ENCODE measurements around the gene TBC1D22A.

The TBC1D22A gene

GRCh38 chr22:47011859-47012258, 249.4 kb downstream of the TBC1D22A start:
- Histone ChIP-seq H3K36me3 (peaks cover 8 to 17% (median 10%) of the 10 kb centered on the region in 3 donors), H3K4me3 (no peak overlapping the region), H3K9me3 (no peaks in the 10 kb centered on the region), H3K27ac (no peak overlapping the region), H3K27me3 (no peaks in the 10 kb centered on the region), H3K4me1 (no peaks in the 10 kb centered on the region)
- intact Hi-C loops (cut with DNase I; ENCODE audit: low total_unique reads) = no loop called here
- TF ChIP-seq, protein P1, sequence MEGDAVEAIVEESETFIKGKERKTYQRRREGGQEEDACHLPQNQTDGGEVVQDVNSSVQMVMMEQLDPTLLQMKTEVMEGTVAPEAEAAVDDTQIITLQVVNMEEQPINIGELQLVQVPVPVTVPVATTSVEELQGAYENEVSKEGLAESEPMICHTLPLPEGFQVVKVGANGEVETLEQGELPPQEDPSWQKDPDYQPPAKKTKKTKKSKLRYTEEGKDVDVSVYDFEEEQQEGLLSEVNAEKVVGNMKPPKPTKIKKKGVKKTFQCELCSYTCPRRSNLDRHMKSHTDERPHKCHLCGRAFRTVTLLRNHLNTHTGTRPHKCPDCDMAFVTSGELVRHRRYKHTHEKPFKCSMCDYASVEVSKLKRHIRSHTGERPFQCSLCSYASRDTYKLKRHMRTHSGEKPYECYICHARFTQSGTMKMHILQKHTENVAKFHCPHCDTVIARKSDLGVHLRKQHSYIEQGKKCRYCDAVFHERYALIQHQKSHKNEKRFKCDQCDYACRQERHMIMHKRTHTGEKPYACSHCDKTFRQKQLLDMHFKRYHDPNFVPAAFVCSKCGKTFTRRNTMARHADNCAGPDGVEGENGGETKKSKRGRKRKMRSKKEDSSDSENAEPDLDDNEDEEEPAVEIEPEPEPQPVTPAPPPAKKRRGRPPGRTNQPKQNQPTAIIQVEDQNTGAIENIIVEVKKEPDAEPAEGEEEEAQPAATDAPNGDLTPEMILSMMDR (IDR thresholded peaks at IDR 0.05) = no peak
- DNase-seq = no peak

DNA sequence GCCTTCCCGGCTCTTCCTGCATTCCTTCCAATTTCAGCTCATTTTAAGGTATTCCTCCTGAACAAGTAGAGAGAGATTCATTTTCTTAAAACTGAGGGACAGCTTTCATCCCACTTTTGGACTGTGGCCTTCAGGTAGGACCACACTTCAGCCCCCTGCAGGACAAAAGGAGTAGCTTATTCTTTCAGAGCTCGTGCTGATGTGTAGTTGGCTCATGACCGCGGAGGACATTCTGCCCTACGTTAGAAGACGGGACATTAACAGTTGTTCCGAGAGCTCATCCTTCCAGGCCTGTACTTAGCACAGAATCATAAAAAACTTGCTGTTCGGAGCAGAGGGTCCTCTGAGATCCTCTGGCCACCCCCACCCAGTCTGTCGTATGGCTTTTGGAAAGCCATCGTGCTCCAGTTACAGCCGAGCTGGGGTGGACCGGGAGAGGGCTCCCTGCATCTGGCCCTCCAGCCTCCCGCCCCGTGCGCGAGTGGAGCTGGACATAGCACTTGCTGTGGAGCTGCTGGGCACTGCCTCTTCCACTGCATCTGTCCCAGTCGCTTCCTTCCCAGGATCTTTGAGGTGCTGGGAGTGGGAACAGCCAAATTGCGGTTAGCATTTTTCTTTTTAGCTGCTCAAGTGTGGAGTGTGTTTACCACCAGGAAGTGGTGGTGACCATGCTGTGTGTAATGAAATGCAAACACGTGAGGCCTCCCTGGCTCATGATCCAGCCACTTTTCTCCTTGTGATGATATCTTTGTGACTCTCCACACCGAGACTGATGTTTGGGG, 250.3 kb downstream of the TBC1D22A start:
- intact Hi-C loops (cut with DNase I; ENCODE audit: low total_unique reads) = no loop called here
- H3K4me3 ChIP-seq = no peak overlapping the region
- no peak overlapping the region for H3K27ac ChIP-seq
- peaks cover 6 to 17% (median 8%) of the 10 kb centered on the region in 3 donors for H3K36me3 ChIP-seq
- no peaks in the 10 kb centered on the region for H3K27me3 ChIP-seq
- no peaks in the 10 kb centered on the region for H3K4me1 ChIP-seq
- no peak for DNase-seq
- no peaks in the 10 kb centered on the region for H3K9me3 ChIP-seq
- TF ChIP-seq, protein P1 (IDR thresholded peaks at IDR 0.05) = no peak

- TF ChIP-seq, protein P1 (IDR thresholded peaks at IDR 0.05) = no peak
- H3K36me3 ChIP-seq = peaks cover 4 to 14% (median 8%) of the 10 kb centered on the region in 3 donors
- H3K4me3 ChIP-seq = no peak overlapping the region
- intact Hi-C loops (cut with DNase I; ENCODE audit: low total_unique reads) = no loop called here
- no peaks in the 10 kb centered on the region for H3K27me3 ChIP-seq
- peak in 1 of 2 donors; percentile 56 for DNase-seq
- no peaks in the 10 kb centered on the region for H3K9me3 ChIP-seq
- H3K4me1 ChIP-seq = no peaks in the 10 kb centered on the region
- no peak overlapping the region for H3K27ac ChIP-seq
Measured at GRCh38 chr22:47013861-47014635, 251.6 kb downstream of the TBC1D22A start.

DNA sequence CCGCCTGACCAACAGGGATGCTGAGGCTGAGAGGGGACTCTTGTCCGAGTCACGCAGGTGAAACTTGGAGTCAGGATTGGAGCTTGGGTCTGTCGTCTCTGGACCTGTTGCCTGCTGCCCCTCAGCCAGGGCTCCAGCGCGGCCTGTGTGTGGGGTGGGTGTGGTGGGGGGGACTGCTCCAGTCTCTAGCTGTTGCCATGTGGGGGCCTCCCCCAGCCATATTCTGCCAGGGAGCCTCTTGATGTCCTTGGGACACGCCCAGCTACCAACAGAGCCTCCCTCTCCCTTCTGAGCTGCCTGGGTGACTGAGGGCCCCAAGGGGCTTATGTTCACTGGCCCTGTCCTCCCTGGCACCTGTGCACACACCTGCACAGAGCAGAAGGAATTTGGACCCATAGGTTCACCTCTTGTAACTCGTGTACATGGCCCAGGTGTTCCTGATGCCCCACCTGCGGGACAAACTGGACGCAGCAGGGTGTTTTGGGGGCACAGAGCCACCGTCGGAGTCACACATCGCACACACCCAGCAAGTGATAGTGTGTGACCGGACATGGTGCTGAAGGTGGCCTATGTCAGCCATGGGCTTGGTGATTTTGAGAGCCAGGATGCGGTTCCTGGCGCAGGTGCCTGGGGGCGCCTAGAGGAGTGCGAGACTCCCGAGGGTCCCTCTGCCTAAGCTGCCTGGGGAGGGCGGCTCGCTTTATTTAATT, 252.3 kb downstream of the TBC1D22A start:
- intact Hi-C loops (cut with DNase I; ENCODE audit: low total_unique reads) = no loop called here
- Histone ChIP-seq H3K27me3 (no peaks in the 10 kb centered on the region), H3K27ac (no peak overlapping the region), H3K4me3 (no peak overlapping the region), H3K36me3 (peaks cover 0 to 7% (median under 1%) of the 10 kb centered on the region in 3 donors), H3K9me3 (no peaks in the 10 kb centered on the region), H3K4me1 (no peaks in the 10 kb centered on the region)
- TF ChIP-seq, protein P1 (IDR thresholded peaks at IDR 0.05) = no peak
- DNase-seq = peak in 1 of 2 donors; percentile 48

GRCh38 chr22:47015589-47016178, 253.2 kb downstream of the TBC1D22A start:
- Histone ChIP-seq H3K9me3 (no peaks in the 10 kb centered on the region), H3K4me1 (no peaks in the 10 kb centered on the region), H3K27ac (no peak overlapping the region), H3K36me3 (peaks cover 0 to 7% (median 0%) of the 10 kb centered on the region in 3 donors), H3K27me3 (no peaks in the 10 kb centered on the region), H3K4me3 (no peak overlapping the region)
- peak in 1 of 2 donors; percentile 52 for DNase-seq
- intact Hi-C loops (cut with DNase I; ENCODE audit: low total_unique reads) = no loop called here
- TF ChIP-seq, protein P1 (IDR thresholded peaks at IDR 0.05) = no peak
